HepG2 (cell line): Measurements from ENCODE around the gene KCNRG. TPM values are rescaled to one million over a fixed set of nuclear protein-coding genes. Genes with fewer than 3 reads are reported as not detected.

Source experiments
- ATAC-seq: fragments of 200-7000 bp; cut with Tn5 transposase; 3 replicates; pipeline ENCODE4 v1.9.1; 2020; ENCODE audit warnings: mild to moderate bottlenecking, moderate library complexity
- BruUV-seq: library from RNA; stranded (reverse); fragments of 400-500 nt; replicated peaks from 2 replicates; lab custom pipeline; 2021; lab: Mats Ljungman, UMichigan
- CTCF ChIA-PET: fragments of 300-600 bp; formaldehyde crosslinking; extraction: SDS; loops from one replicate; lab custom pipeline; 2021; ENCODE audit warnings: low total read pairs, inconsistent platforms, low intra/inter-chr PET ratio; lab: Yijun Ruan, JAX
- POLR2A ChIA-PET: fragments of 350-600 bp; sonication (Branson Sonifier 250); formaldehyde crosslinking; loops from one replicate; lab custom pipeline; 2020; ENCODE audit warnings: antibody characterized with exemption, inconsistent platforms; lab: Yijun Ruan, JAX
- DNase-seq: peaks from one replicate; pipeline ENCODE4 v3.0.0-alpha.2; 2015; ENCODE audit warnings: low spot score
- FAIRE-seq: peaks from 3 replicates; lab custom pipeline; 2011; peaks lifted over from hg19 to GRCh38; lab: Jason Lieb, UNC
- H2AFZ ChIP-seq: one replicate; pipeline ENCODE4 v1.6.1; 2011; ENCODE audit warnings: low read length, inconsistent platforms
- H3K27ac ChIP-seq: fragments of 300-600 bp; 3 replicates; pipeline ENCODE4 v1.8.0; 2011; ENCODE audit warnings: mixed run types, mild to moderate bottlenecking, mixed read lengths, low read length, inconsistent platforms; ENCODE audit not compliant: insufficient read depth; ENCODE audit errors: extremely low read length
- H3K27me3 ChIP-seq, 2 experiments: fragments of 200-600 bp in 1 of 2; 2 replicates in 1 of 2; 3 replicates in 1 of 2; pipeline versions ENCODE4 v1.6.0 to v1.8.0; 2011; ENCODE audit warnings: low read length in 2 of 2, mild to moderate bottlenecking in 2 of 2, moderate library complexity in 2 of 2, inconsistent platforms in 1 of 2; ENCODE audit not compliant: insufficient read depth in 2 of 2, control insufficient read depth in 1 of 2
- H3K36me3 ChIP-seq, 2 experiments: fragments of 200-600 bp in 1 of 2; replicated peaks in 1 of 2; 2 replicates in 1 of 2; 3 replicates in 1 of 2; pipeline versions ENCODE4 v1.5.1 to v1.8.0; 2011; ENCODE audit warnings: low read length in 2 of 2, inconsistent platforms in 1 of 2; ENCODE audit not compliant: insufficient read depth in 2 of 2, control insufficient read depth in 1 of 2
- H3K4me1 ChIP-seq: 2 replicates; pipeline ENCODE4 v1.5.1; 2012; ENCODE audit warnings: low read length, inconsistent platforms; ENCODE audit not compliant: insufficient read depth
- H3K4me2 ChIP-seq: 2 replicates; pipeline ENCODE4 v1.6.0; 2011; ENCODE audit warnings: low read depth, low read length, inconsistent platforms
- H3K4me3 ChIP-seq, 3 experiments: fragments of 200-600 bp in 1 of 3; sonication (generic), shearing (Covaris generic) in 1 of 3; replicated peaks in 1 of 3; 2 replicates each; pipeline ENCODE4 v1.5.1; 2011 to 2016; ENCODE audit warnings: low read length in 3 of 3, inconsistent platforms in 2 of 3, low read depth in 2 of 3, mild to moderate bottlenecking in 2 of 3, control low read depth in 1 of 3, mixed read lengths in 1 of 3; ENCODE audit not compliant: insufficient read depth in 1 of 3
- H3K79me2 ChIP-seq: one replicate; pipeline ENCODE4 v1.6.1; 2011; ENCODE audit warnings: low read length, inconsistent platforms; ENCODE audit not compliant: insufficient read depth
- H3K9ac ChIP-seq: 2 replicates; pipeline ENCODE4 v1.6.0; 2011; ENCODE audit warnings: mild to moderate bottlenecking, low read depth, low read length, inconsistent platforms; ENCODE audit not compliant: insufficient read depth
- H3K9me3 ChIP-seq: 2 replicates; pipeline ENCODE4 v1.5.1; 2012; ENCODE audit warnings: mild to moderate bottlenecking, low read length
- H4K20me1 ChIP-seq: 2 replicates; pipeline ENCODE4 v1.6.0; 2011; ENCODE audit warnings: inconsistent platforms, mild to moderate bottlenecking, low read length, moderate library complexity; ENCODE audit not compliant: insufficient read depth
- ATF4 ChIP-seq, 2 experiments: fragments of 450-650 bp in 1 of 2; sonication (generic) in 1 of 2; formaldehyde crosslinking; IDR thresholded peaks; 2 replicates each; pipeline versions ENCODE4 v1.5.0 to v1.8.0; 2020 to 2022; ENCODE audit warnings: mild to moderate bottlenecking in 1 of 2, missing genetic modification reagents in 1 of 2
- ATF7 ChIP-seq, 2 experiments: fragments of 450-650 bp in 1 of 2; sonication (generic) in 1 of 2; formaldehyde crosslinking in 1 of 2; IDR thresholded peaks; 2 replicates each; pipeline versions ENCODE4 v1.4.0 to v1.6.1; 2016 to 2020; ENCODE audit warnings: antibody characterized with exemption in 1 of 2, mild to moderate bottlenecking in 1 of 2, missing genetic modification reagents in 1 of 2
- CEBPB ChIP-seq: IDR thresholded peaks from 2 replicates; pipeline ENCODE4 v1.6.1; 2011; ENCODE audit warnings: low read depth, low read length, improper control_type of control experiment, borderline replicate concordance
- CEBPG ChIP-seq: IDR thresholded peaks from 2 replicates; pipeline ENCODE4 v1.6.1; 2016
- FOSL2 ChIP-seq: sonication (generic); formaldehyde crosslinking; IDR thresholded peaks from 2 replicates; pipeline ENCODE4 v1.4.0; 2020; ENCODE audit warnings: missing genetic modification reagents
- FOXC1 ChIP-seq: sonication (generic); formaldehyde crosslinking; IDR thresholded peaks from 2 replicates; pipeline ENCODE4 v1.8.0; 2022; ENCODE audit warnings: mild to moderate bottlenecking, missing genetic modification reagents, borderline replicate concordance
- GATAD2A ChIP-seq: IDR thresholded peaks from 2 replicates; pipeline ENCODE4 v1.6.1; 2016
- HCFC1 ChIP-seq: fragments of 150-350 bp; IDR thresholded peaks from 2 replicates; pipeline ENCODE4 v1.6.1; 2014; ENCODE audit warnings: low read depth, low read length
- HMG20A ChIP-seq: IDR thresholded peaks from 2 replicates; pipeline ENCODE4 v1.6.1; 2016; ENCODE audit warnings: borderline replicate concordance
- HOXA9 ChIP-seq: sonication (generic); formaldehyde crosslinking; IDR thresholded peaks from 2 replicates; pipeline ENCODE4 v1.8.1; 2022; ENCODE audit warnings: missing genetic modification reagents, mild to moderate bottlenecking, moderate library complexity, borderline replicate concordance
- RAD21 ChIP-seq: fragments of 450-650 bp; formaldehyde crosslinking; IDR thresholded peaks from 2 replicates; pipeline ENCODE4 v1.5.0; 2020; ENCODE audit warnings: mild to moderate bottlenecking
- RAD51 ChIP-seq: fragments of 450-650 bp; IDR thresholded peaks from 2 replicates; pipeline ENCODE4 v1.6.1; 2016; ENCODE audit warnings: borderline replicate concordance
- SOX13 ChIP-seq, 3 experiments: fragments of 450-650 bp in 1 of 3; sonication (generic) in 1 of 3; formaldehyde crosslinking in 1 of 3; IDR thresholded peaks in 2 of 3; conservative IDR thresholded peaks in 1 of 3; 2 replicates each; pipeline versions ENCODE4 v1.5.0 to v1.6.1; 2016 to 2020; ENCODE audit warnings: antibody characterized with exemption in 1 of 3, mild to moderate bottlenecking in 1 of 3, missing compliant biosample characterization in 1 of 3, missing genetic modification reagents in 1 of 3, moderate library complexity in 1 of 3
- SOX5 ChIP-seq: IDR thresholded peaks from 2 replicates; pipeline ENCODE4 v1.6.1; 2016; ENCODE audit warnings: borderline replicate concordance
- SOX6 ChIP-seq, 2 experiments: fragments of 450-650 bp in 1 of 2; sonication (generic) in 1 of 2; formaldehyde crosslinking in 1 of 2; IDR thresholded peaks; 2 replicates each; pipeline versions ENCODE4 v1.4.0 to v1.6.1; 2017 to 2020; ENCODE audit warnings: antibody characterized with exemption in 1 of 2, mild to moderate bottlenecking in 1 of 2, missing genetic modification reagents in 1 of 2
- THAP11 ChIP-seq: IDR thresholded peaks from 2 replicates; pipeline ENCODE4 v1.6.1; 2016; ENCODE audit warnings: missing biosample characterization, missing genetic modification reagents
- ZNF296 ChIP-seq: sonication (generic); formaldehyde crosslinking; conservative IDR thresholded peaks from 2 replicates; pipeline ENCODE4 v1.5.0; 2020; ENCODE audit warnings: mild to moderate bottlenecking, missing genetic modification reagents
- ZNF644 ChIP-seq: IDR thresholded peaks from 2 replicates; pipeline ENCODE4 v1.6.1; 2016; ENCODE audit warnings: low read depth
- ZSCAN30 ChIP-seq: sonication (generic); formaldehyde crosslinking; IDR thresholded peaks from 2 replicates; pipeline ENCODE4 v1.5.0; 2020; ENCODE audit warnings: mild to moderate bottlenecking, missing genetic modification reagents
- WGBS: methylation state at CpG from one replicate; pipeline ENCODE4 v1.1.6; 2017; ENCODE audit warnings: low lambda C conversion rate; 5-methylcytosine and 5-hydroxymethylcytosine counted together
- in situ Hi-C: cut with HindIII; loops from 2 replicates; pipeline ENCODE4 v1.10.0; 2017; ENCODE audit warnings: low pct_unique_long_range_greater_than_20kb; ENCODE audit not compliant: extremely low pct_ligation_motif_present
- intact Hi-C: fragments of 100-400 bp; cut with micrococcal nuclease; formaldehyde crosslinking; loops from one replicate; pipeline ENCODE4 v1.10.0; 2022; ENCODE audit not compliant: unreplicated experiment
- polyA plus RNA-seq, 8 experiments: library from polyadenylated mRNA; depleted of rRNA in 3 of 8; stranded (reverse) in 7 of 8; unstranded in 1 of 8; fragments of >200 nt; fragmentation: Illumina TruSeq in 4 of 8; extraction: Trizol in 4 of 8; gene quantifications; 2 replicates each; pipeline versions ENCODE4 v1.2.1 to v1.2.3, GENCODE V29; 2011 to 2016; ENCODE audit warnings: low read depth in 4 of 8, missing spikeins in 1 of 8, mixed read lengths in 1 of 8; ENCODE audit not compliant: insufficient read depth in 1 of 8
- total RNA-seq, 5 experiments: library from RNA; depleted of rRNA; stranded (reverse); fragments of >200 nt; fragmentation: Illumina TruSeq; extraction: Trizol; gene quantifications; 2 replicates each; pipeline ENCODE4 v1.2.3, GENCODE V29; 2016; ENCODE audit warnings: low read depth in 1 of 5

The KCNRG gene
- total and polyA plus RNA-seq, 2 of the 13 experiments (the other 11 are each of a cell fraction or from before 2014, with no cell fraction given) = 1.0 to 1.5 TPM

DNA sequence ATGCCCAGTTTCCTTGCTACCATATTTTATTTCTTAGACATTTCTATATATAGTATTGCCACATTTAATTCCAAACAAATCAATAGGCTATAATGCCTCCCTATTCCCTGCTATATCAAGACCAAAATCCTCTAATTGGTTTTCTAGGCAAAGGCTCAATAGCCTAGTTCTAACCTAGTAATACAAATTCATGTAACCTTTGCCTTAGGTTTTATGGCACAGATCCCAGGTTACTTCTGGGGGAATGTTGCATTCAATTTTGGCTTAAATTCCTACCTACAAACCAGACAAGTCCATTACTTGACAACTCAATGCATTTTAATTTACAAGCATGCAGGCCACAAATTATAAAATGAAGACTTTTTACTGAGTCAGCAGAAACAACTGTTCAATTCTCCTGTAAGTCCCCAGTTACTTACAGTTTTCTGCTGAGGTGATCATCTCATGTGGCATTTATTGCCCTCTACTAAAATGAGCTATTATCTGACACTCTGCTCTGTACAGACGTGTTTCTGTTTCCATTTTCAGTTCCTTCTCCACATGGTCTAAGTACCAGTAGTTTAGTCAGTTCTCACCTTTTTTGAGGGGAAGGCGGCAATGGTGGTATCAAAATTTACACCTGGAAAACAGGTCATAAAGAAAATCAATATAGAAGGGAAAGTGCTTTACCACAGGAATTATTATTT is 11.7 kb downstream of the KCNRG start (continued):
- TF ChIP-seq ZSCAN30 (CRISPR knock-in tag) = no peak
- TF ChIP-seq FOXC1 (CRISPR knock-in tag) = no peak
- no peak for TF ChIP-seq HCFC1
- TF ChIP-seq RAD51 = no peak

DNA sequence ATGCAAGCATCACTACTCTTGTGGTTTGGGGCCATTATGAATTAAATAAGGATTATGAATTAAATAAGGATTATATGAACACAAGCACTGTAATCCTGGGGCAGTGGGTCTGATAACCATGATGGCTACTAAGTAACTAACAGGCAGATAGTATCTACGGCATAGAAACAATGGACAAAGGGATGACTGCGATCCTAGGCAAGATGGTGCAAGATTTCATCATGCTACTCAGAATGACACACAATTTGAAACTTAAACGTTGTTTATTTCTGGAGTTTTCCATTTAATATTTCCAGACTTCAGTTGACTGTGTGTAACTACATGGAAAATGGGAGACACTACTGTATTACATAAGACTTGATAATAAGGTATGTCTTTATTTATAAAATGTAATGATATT is 15.1 kb downstream of the KCNRG start:
- WGBS = 52% methylated on average over 3 of the region's 3 CpGs
- H3K27me3 ChIP-seq = no peaks in the 10 kb centered on the region
- in situ Hi-C loops = no loop called here
- H3K9me3 ChIP-seq = no peaks in the 10 kb centered on the region
- ChIA-PET CTCF (no interaction called here), POLR2A (no interaction called here)
- intact Hi-C loops = no loop called here
- TF ChIP-seq SOX6 (IDR thresholded peaks at IDR 0.05) = no peak
- TF ChIP-seq SOX6 (CRISPR knock-in tag; IDR thresholded peaks at IDR 0.05) = 0 out of 2 replicates have a peak, but pooled peaks have one; percentile 20
- no peak for TF ChIP-seq HMG20A
- 0 out of 2 replicates have a peak, but pooled peaks have one; percentile 71 for TF ChIP-seq ZNF644 (CRISPR knock-in tag)
- no peak for TF ChIP-seq RAD21
- TF ChIP-seq THAP11 (CRISPR knock-in tag) = no peak
- TF ChIP-seq FOSL2 = peak; percentile 31; the same call in 1 of the 2 replicates
- TF ChIP-seq SOX13 (IDR thresholded peaks at IDR 0.05) = no peak
- TF ChIP-seq SOX13 (CRISPR knock-in tag; conservative IDR thresholded peaks at IDR 0.05 in 1 of 2, IDR thresholded peaks at IDR 0.05 in 1 of 2) = peak in 1 of 2 experiments; percentile 72; a peak in 2 of 4 replicates
- peak; percentile 81 to 98 for TF ChIP-seq ATF4 (CRISPR knock-in tag; IDR thresholded peaks at IDR 0.05)
- TF ChIP-seq SOX5 (CRISPR knock-in tag) = peak; percentile 30; the same call in 1 of the 2 replicates
- peak; percentile 11; the same call in 1 of the 2 replicates for TF ChIP-seq ATF7 (IDR thresholded peaks at IDR 0.05)
- no peak for TF ChIP-seq ATF7 (CRISPR knock-in tag; IDR thresholded peaks at IDR 0.05)
- no peak for TF ChIP-seq ZNF296 (CRISPR knock-in tag)
- TF ChIP-seq CEBPG = peak; percentile 95
- TF ChIP-seq CEBPB = peak; percentile 66; the same call in 1 of the 2 replicates
- no peak for TF ChIP-seq HOXA9 (CRISPR knock-in tag)
- TF ChIP-seq GATAD2A (CRISPR knock-in tag) = peak; percentile 24; the same call in 1 of the 2 replicates
- FAIRE-seq = no peak
- no peak overlapping the region for H3K9ac ChIP-seq
- ATAC-seq = peak; percentile 61; the same call in 2 of the 3 replicates
- 0 out of 2 replicates have a peak, but pooled peaks cover 9% of the 10 kb centered on the region for H3K4me1 ChIP-seq
- H3K4me2 ChIP-seq = no peak overlapping the region
- no TSS peak for BruUV-seq
- DNase-seq = peak; percentile 56
- no peak overlapping the region for H3K27ac ChIP-seq
- no peak overlapping the region for H3K4me3 ChIP-seq
- H2AFZ ChIP-seq = no peak overlapping the region
- H3K36me3 ChIP-seq = no peaks in the 10 kb centered on the region
- no peaks in the 10 kb centered on the region for H4K20me1 ChIP-seq
- no peaks in the 10 kb centered on the region for H3K79me2 ChIP-seq
